ENCODE results near the gene KDELR3. TPM values are rescaled to one million over a fixed set of nuclear protein-coding genes. Genes with fewer than 3 reads are reported as not detected.

The KDELR3 gene
- total RNA-seq, 1 experiment from 2014 or later = 11.6 TPM

- in situ Hi-C loops (cut with HindIII; ENCODE audit: low pct_unique_long_range_greater_than_20kb, low sequenced_read_pairs) (no loop called here), intact Hi-C loops (cut with micrococcal nuclease; ENCODE audit: unreplicated experiment) (no loop called here)
- TF ChIP-seq CTCF (IDR thresholded peaks at IDR 0.05) = no peak
- no peak for TF ChIP-seq SIN3A (IDR thresholded peaks at IDR 0.05; ENCODE audit: borderline replicate concordance, insufficient read depth, low read depth, low read length)
- TF ChIP-seq POLR2AphosphoS5 (IDR thresholded peaks at IDR 0.05; ENCODE audit: low read depth, low read length) = no peak; the same call in 1 of the 2 replicates
- TF ChIP-seq TCF7L2 (IDR thresholded peaks at IDR 0.05; ENCODE audit: low read depth, low read length) = no peak
- TF ChIP-seq, protein P1, sequence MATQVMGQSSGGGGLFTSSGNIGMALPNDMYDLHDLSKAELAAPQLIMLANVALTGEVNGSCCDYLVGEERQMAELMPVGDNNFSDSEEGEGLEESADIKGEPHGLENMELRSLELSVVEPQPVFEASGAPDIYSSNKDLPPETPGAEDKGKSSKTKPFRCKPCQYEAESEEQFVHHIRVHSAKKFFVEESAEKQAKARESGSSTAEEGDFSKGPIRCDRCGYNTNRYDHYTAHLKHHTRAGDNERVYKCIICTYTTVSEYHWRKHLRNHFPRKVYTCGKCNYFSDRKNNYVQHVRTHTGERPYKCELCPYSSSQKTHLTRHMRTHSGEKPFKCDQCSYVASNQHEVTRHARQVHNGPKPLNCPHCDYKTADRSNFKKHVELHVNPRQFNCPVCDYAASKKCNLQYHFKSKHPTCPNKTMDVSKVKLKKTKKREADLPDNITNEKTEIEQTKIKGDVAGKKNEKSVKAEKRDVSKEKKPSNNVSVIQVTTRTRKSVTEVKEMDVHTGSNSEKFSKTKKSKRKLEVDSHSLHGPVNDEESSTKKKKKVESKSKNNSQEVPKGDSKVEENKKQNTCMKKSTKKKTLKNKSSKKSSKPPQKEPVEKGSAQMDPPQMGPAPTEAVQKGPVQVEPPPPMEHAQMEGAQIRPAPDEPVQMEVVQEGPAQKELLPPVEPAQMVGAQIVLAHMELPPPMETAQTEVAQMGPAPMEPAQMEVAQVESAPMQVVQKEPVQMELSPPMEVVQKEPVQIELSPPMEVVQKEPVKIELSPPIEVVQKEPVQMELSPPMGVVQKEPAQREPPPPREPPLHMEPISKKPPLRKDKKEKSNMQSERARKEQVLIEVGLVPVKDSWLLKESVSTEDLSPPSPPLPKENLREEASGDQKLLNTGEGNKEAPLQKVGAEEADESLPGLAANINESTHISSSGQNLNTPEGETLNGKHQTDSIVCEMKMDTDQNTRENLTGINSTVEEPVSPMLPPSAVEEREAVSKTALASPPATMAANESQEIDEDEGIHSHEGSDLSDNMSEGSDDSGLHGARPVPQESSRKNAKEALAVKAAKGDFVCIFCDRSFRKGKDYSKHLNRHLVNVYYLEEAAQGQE (IDR thresholded peaks at IDR 0.05; ENCODE audit: insufficient read depth in 1 of 2, low read depth in 2 of 2, low read length in 1 of 2) = no peak
- peaks cover 8% of the 10 kb centered on the region; the same call in 1 of the 2 replicates for H3K4me1 ChIP-seq (ENCODE audit: control insufficient read depth, insufficient read depth, low read length)
- H3K36me3 ChIP-seq (ENCODE audit: control insufficient read depth, insufficient read depth, low read length) = peaks cover 27% of the 10 kb centered on the region
- peak overlapping the region; percentile 74 to 83 for H3K4me3 ChIP-seq (ENCODE audit: low read depth in 2 of 2, low read length in 2 of 2)
- H3K27ac ChIP-seq (ENCODE audit: low read length) = peak overlapping the region; percentile 98
- no peaks in the 10 kb centered on the region for H3K9me3 ChIP-seq (ENCODE audit: control insufficient read depth, insufficient read depth, low read depth, low read length)
- POLR2A ChIA-PET = no interaction called here
- no TSS peak for BruUV-seq (replicated peaks)
- DNase-seq (ENCODE audit: low read depth, low spot score) (no peak), ATAC-seq (peak; percentile 67)
- H3K27me3 ChIP-seq (ENCODE audit: control insufficient read depth, insufficient read depth, low read length) = no peaks in the 10 kb centered on the region
- CTCF ChIA-PET = no interaction called here
Measured at GRCh38 chr22:38505541-38506117, 37.7 kb downstream of the KDELR3 start.

GRCh38 chr22:38506118-38506962 lies 38.4 kb downstream of the KDELR3 start, which contains the start of gene DDX17:
Gene DDX17, minus strand, starts transcription at chr22:38506311.
- H3K9me3 ChIP-seq (ENCODE audit: control insufficient read depth, insufficient read depth, low read depth, low read length) = no peaks in the 10 kb centered on the region
- in situ Hi-C loops (cut with HindIII; ENCODE audit: low pct_unique_long_range_greater_than_20kb, low sequenced_read_pairs) = no loop called here
- peak within 1 kb of the TSS; percentile 74 to 83 for H3K4me3 ChIP-seq (ENCODE audit: low read depth in 2 of 2, low read length in 2 of 2)
- intact Hi-C loops (cut with micrococcal nuclease; ENCODE audit: unreplicated experiment) = no loop called here
- TSS peak; percentile 98 for BruUV-seq (replicated peaks)
- no peaks in the 10 kb centered on the region for H3K27me3 ChIP-seq (ENCODE audit: control insufficient read depth, insufficient read depth, low read length)
- ATAC-seq (peak; percentile 92), DNase-seq (ENCODE audit: low read depth, low spot score) (peak; percentile 89)
- ChIA-PET CTCF (interaction anchor here (0.6 kb wide), 1 partner anchor 263 kb away, joined by 4 read pairs; no protein-coding TSS in a partner anchor), POLR2A (interaction anchor here (0.6 kb wide), 1 partner anchor 28 kb away, joined by 3 read pairs; no protein-coding TSS in a partner anchor)
- TF ChIP-seq SIN3A (IDR thresholded peaks at IDR 0.05; ENCODE audit: borderline replicate concordance, insufficient read depth, low read depth, low read length) (no peak), POLR2AphosphoS5 (IDR thresholded peaks at IDR 0.05; ENCODE audit: low read depth, low read length) (peak; percentile 38)
- TF ChIP-seq, protein P1 (IDR thresholded peaks at IDR 0.05; ENCODE audit: insufficient read depth in 1 of 2, low read depth in 2 of 2, low read length in 1 of 2) = no peak
- H3K36me3 ChIP-seq (ENCODE audit: control insufficient read depth, insufficient read depth, low read length) = peaks cover 21% of the 10 kb centered on the region
- peak within 1 kb of the TSS; percentile 98 for H3K27ac ChIP-seq (ENCODE audit: low read length)
- H3K4me1 ChIP-seq (ENCODE audit: control insufficient read depth, insufficient read depth, low read length) = peaks cover 8% of the 10 kb centered on the region; the same call in 1 of the 2 replicates

Data from Panc1 (cell line).